C4-2B (cell line): ENCODE measurements around the gene GPR61.

Experiments
- H3K27ac ChIP-seq: fragments of 450-650 bp; 2 replicates; pipeline ENCODE4 v1.5.1; 2017
- ZFX ChIP-seq: fragments of 450-650 bp; IDR thresholded peaks from 2 replicates; pipeline ENCODE4 v1.6.1; 2017
- TF ChIP-seq, protein P1 (sequence below): fragments of 450-650 bp; conservative IDR thresholded peaks from 2 replicates; pipeline ENCODE4 v1.5.1; 2017; ENCODE audit warnings: mild to moderate bottlenecking

The GPR61 gene

DNA sequence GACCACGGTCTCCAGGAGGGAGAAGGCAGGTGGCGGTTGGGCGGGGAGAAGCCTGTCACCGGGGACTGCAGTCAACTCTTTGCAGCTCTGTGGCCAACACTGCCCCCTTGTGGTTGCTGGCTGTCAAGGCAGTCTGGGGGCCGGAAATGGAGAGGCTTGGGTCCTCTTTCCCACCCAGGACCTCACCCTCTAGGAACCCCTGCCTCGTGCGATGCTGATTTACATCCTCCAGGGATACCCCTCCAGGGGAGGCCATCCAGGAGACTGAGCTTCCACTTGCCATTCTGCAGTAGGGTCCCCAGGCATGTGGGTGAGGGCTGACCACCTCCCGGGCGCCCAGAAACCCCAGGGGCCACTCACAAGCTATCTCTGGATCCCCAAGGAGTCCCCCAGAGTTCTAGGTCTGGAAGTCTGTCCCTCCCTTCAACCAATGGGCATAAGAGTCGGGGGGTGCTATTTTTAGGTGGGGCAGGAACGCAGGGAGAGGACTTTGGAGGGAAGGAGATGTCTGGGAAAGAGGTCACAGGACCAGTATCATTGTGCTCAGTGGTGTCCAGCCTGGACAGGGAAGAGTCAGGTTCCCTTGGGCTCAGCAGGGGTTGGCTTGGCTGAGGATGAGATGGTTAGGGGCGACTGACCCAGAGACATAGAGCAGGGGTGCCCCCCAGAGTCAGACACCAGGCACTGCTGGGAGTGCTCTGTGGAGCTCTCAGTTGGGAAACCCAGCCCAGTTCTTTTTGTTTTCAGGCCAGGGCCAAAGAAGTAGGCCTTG is 7.1 kb upstream of the GPR61 start:
- no peak overlapping the region for H3K27ac ChIP-seq
- TF ChIP-seq ZFX, result no peak
- TF ChIP-seq, protein P1, sequence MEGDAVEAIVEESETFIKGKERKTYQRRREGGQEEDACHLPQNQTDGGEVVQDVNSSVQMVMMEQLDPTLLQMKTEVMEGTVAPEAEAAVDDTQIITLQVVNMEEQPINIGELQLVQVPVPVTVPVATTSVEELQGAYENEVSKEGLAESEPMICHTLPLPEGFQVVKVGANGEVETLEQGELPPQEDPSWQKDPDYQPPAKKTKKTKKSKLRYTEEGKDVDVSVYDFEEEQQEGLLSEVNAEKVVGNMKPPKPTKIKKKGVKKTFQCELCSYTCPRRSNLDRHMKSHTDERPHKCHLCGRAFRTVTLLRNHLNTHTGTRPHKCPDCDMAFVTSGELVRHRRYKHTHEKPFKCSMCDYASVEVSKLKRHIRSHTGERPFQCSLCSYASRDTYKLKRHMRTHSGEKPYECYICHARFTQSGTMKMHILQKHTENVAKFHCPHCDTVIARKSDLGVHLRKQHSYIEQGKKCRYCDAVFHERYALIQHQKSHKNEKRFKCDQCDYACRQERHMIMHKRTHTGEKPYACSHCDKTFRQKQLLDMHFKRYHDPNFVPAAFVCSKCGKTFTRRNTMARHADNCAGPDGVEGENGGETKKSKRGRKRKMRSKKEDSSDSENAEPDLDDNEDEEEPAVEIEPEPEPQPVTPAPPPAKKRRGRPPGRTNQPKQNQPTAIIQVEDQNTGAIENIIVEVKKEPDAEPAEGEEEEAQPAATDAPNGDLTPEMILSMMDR, result peak; percentile 97

DNA sequence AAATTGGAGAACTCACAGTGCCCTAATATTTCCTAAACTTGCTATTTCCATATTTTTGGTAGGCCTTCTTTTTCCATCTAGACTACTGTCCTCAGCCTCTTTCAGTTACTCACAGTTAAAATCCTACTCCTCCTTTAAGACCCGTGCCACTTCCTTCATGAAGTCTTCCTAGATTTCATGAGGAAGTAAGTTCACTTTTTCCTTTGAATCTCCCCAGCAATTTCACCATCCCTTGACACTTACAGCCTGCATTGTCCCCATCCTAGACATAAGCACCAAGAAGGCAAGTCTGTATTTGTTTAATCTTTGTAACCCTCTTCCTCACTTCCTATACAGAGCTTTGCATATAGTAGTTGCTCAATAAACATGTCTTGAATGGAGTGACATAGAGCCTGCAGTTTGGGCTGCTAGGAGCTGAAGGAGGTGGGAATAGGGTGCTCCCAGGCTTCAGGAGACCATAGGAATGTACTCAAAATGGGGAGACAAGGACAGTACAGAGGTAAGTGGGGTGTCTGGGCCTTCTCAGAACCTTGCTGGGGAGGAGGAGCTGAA is 5.3 kb upstream of the GPR61 start:
- TF ChIP-seq, protein P1, result no peak
- TF ChIP-seq ZFX, result no peak
- H3K27ac ChIP-seq, result no peak overlapping the region

DNA sequence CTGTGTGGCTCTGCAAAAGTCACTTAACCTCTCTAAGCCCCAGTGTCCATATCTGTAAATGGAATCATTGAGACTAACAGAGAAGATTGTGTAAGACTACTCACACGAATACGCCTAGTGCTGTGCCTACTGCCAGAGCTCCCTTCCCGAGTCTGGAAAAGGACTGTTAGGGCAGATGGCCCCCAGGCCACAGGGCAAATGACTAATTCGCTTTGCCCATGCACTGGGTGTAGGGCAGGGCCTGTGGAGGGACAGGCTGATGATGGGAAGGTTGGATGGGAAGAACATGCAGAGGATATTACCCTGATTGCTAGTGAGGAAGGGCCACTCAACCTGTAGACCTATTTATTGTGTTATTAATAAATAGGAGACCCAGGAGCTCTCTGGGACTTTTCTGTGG is 4.2 kb upstream of the GPR61 start:
- no peak for TF ChIP-seq ZFX
- TF ChIP-seq, protein P1, result no peak
- H3K27ac ChIP-seq, result no peak overlapping the region

DNA sequence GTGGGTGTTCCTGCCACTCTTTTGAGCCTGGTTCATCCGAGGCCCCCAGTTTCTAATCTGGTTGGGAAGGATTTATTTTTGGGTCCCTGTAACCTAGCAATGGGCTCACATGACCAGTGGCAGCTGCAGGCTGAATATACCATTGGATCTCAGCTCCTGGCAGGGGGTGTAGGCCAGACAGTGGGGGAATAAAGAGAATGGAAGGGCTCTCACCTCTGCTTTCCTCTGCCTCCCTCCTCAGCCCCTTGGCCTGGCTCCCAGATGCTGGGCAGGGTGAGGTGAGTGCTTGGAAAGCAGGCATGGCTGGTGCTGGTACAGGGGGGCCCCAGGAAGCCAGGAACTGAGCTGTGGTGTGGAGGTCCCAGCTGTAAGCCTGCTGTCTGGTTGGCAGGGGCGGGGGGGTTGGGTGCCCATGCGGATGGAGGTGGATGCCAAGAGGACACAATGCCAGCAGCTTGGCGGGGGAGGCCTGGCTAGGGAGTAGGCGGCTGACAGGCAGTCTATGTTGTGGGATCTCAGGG is 3.6 kb upstream of the GPR61 start:
- TF ChIP-seq, protein P1, result no peak
- no peak for TF ChIP-seq ZFX
- no peak overlapping the region for H3K27ac ChIP-seq

DNA sequence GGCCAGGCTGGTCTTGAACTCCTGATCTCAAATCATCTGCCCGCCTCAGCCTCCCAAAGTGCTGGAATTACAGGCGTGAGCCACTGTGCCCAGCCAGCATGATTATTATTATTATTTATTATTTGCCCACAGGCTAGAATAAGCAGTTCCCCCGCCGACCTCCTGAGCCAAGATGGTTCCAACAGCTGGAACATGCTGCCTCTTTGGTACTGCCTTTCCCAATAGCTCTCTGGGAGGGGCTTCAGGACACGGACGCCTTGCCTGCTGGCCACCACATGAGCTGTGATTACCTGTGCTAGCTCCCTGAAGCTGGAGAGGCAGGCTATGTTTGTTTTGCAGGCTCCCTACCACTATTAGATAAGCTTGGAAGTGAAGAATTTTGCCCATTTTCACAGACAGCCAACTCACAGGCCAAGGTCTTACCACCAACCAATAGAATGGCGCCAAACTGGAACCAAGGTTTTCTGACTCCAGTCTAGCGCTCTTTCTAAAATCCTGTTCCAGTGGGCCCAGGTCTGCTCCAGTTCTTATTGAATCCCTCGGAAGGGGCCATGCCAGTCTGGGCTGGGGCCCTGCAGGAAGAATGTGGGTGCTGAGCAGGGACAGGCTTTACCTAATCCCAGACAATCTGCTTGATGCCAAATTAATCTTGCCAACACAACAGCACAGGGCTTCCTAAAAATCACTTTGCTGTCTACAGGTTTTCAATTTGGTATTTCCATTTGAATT is 2.1 kb upstream of the GPR61 start:
- H3K27ac ChIP-seq, result no peak overlapping the region
- TF ChIP-seq, protein P1, result no peak
- no peak for TF ChIP-seq ZFX

DNA sequence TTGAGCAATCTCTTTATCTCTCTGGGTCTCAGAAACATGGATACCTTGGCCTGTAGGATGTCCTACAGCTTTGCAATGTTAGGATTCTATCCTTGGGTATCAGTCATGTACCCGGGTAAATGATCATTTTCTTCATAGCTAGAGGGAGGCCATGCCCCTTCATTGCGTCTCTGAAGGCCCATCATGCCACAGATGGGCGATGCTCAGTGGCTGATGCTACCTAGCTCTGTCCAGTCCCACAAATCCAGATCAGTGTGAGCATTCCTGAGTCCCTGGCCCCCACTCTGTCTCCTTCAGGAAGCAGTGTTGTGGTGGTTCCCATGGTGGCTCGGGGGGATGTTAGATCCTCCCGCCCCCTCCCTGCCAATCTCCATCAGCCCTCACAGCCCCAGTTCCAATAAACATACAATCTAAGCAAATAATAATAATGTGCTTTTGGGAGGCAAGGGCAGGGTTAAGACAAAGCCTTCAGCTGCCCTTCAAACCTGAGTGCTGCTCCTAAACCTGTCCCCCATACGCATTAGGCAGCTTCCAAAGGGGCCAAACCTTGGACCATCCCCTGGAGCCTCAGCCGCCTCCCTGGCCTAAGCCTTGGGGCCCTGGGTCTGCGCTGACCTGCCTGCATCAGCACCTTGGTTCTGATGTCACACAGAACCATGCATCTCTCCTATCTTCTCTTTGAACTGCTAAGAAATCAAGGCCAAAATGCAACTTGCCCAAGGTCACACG is 681 bp upstream of the GPR61 start:
- no peak overlapping the region for H3K27ac ChIP-seq
- TF ChIP-seq ZFX, result no peak
- TF ChIP-seq, protein P1, result no peak
